GM12892 (cell line): ENCODE results near the gene C4BPA.

Experiments used
- POLR2A ChIP-seq: IDR thresholded peaks from 2 replicates; pipeline ENCODE4 v1.6.1; 2011; ENCODE audit warnings: low read depth, low read length, control low read depth
- POLR2AphosphoS5 ChIP-seq: IDR thresholded peaks from 2 replicates; pipeline ENCODE4 v1.6.1; 2011; ENCODE audit warnings: low read depth, low read length, control low read depth

DNA sequence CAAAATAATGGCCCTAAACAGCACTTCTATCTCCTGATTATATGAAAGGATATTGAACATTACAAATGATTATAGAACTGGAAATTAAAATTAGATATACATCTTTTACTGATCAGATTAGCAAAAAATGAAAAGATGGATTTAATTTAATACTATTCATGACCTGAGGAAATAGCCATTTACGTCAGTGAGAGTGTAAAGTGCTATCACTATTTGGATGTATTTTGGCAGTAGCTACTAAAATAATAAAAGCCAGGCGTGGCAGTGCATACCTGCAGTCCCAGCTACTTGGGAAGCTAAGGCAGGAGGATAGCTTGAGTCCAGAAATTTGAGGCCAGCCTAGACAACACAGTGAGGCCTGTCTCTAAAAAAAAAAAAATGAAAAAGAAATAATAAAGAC, 10.1 kb upstream of the C4BPA start:
- no peak for TF ChIP-seq POLR2A
- TF ChIP-seq POLR2AphosphoS5, result no peak
